Right renal pelvis (tissue), 4 donors: ENCODE results near the gene SMC1A. TPM values are rescaled to one million over a fixed set of nuclear protein-coding genes. Genes with fewer than 3 reads are reported as not detected.
"Not testable (repeated sequence)": the region's sequence is repeated elsewhere in the genome, so short reads cannot be mapped to it uniquely, and the experiment has no call there.

ENCODE experiments used
- DNase-seq, 4 donors: peaks; one replicate each; pipeline ENCODE4 v3.0.0-alpha.2; 2013; ENCODE audit warnings: low read depth in 4 of 4, low spot score in 3 of 4, missing footprints in 1 of 4
- polyA plus RNA-seq, 4 donors: library from polyadenylated mRNA; unstranded; fragments of 120-200 nt; gene quantifications; one replicate each; pipeline ENCODE4 v1.2.1, GENCODE V29; 2013; ENCODE audit not compliant: insufficient read length in 4 of 4

The SMC1A gene
- polyA plus RNA-seq, 4 donors = 99.1 to 117 (median 110) TPM

GRCh38 chrX:53429755-53430154 lies 7.3 kb upstream of the SMC1A start:
- DNase-seq = no peak

GRCh38 chrX:53422861-53423306 lies 430 bp upstream of the SMC1A start, which contains the start of gene RIBC1:
TSS of gene RIBC1 (plus strand) at chrX:53422873. CDS start at chrX:53426277, 3,404 bp downstream.
- no peak for DNase-seq

DNA sequence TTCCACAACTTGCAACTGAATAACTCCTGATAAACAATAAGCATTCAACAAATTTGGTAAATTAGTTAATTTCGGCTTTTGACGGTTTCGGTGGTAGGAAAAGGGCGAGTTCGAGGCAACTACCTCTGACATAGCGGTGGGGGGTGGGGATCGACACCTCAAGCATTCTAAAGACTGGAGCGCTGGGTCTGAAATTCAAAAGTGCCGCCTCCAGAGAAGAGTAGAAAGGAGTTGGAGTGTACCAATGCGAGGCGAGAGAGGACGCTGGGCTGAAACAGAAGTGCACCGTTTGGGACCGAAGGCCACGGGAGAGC lies 725 bp downstream of the SMC1A start:
- DNase-seq = no peak

DNA sequence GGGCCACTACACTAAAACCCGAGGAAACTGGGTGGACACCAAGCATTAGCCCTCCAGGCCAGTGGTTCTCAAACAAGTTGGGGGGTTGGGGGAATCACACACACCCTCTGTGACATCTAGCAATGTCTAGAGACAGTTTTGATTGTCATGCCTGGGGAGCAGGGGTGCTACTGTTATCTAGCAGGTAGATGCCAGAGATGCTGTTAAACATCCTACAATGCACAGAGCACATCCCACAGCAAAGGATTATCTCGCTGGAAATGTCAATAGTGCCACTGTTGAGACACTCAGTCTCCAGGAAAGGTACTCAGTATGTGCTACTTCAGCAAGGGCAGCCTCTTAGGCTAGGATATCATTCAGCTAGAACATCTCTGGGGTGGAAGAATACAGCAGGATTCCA lies 1.3 kb downstream of the SMC1A start:
- no peak for DNase-seq

DNA sequence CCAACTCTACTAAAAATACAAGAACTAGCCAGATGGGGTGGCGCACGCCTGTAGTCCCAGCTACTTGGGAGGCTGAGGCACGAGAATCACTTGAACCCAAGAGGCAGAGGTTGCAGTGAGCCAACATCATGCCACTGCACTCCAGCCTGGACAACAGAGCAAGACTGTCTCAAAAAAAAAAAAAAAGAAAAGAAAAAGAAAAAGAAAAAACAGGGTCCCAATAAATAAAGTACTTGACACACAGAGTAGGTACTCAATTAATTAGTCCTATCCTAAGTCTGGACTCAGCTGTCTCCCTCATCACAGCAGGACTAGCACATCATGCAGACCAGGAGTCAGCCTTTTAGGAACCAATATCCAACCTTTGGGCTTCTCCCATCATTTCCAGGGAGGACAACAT lies 2.1 kb downstream of the SMC1A start:
- DNase-seq = not testable (repeated sequence)

- no peak for DNase-seq
Measured at GRCh38 chrX:53412446-53412845, 10.0 kb downstream of the SMC1A start.

DNA sequence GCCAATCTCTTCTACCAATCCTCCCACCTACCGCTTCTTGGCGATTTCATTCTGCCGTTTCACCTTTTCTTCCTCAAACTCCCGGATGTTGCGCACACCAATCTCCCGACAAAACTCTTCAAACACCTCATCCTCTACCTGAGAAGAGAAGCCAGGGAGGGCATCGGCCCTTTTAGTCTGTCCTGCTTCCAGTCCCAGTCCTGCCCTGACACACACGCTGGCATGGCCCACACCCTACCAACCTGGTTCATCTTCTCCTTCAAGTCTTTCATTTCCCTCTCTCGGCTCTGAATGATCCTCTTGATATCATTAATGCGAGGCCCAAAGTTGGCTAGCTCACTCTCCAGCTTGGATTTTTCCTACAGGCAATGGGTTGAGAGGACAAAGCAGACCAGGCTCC lies 18.9 kb downstream of the SMC1A start:
- no peak for DNase-seq

GRCh38 chrX:53398216-53398615 lies 24.2 kb downstream of the SMC1A start:
- no peak for DNase-seq

- no peak for DNase-seq
Measured at GRCh38 chrX:53395605-53396298, 26.7 kb downstream of the SMC1A start.

DNA sequence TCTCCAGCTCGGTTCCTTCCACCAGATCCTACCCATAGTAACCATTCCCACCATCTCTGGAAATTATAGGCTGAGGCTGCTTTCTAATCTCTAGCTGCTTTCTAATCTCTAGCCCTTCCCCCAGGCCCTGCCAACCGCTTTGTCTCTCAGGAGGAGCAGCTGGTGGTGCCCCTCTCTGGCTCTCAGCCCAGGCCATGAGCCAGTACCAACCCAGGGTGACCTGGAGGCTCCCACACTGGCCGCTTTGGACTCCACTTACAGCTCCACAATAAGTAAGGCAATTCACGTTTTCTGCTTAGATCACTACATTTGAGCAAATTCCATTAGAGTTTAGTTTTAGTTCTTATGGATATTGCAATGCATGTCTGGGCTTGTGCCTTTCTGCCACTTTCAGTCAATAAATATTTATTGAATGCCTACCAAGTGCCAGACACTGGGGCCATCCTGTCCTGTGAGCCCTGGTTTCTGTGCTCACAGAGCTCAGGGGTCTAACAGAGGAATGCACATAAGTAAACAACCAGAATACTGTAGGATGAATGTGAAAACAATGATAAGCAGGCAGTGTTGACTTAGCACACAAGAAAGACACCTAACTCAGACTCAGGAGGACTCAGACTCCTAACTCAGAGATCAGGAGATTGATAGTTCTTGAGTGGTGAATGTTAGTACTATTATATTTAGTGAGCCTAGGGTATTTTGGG lies 38.9 kb downstream of the SMC1A start:
- DNase-seq = no peak

DNA sequence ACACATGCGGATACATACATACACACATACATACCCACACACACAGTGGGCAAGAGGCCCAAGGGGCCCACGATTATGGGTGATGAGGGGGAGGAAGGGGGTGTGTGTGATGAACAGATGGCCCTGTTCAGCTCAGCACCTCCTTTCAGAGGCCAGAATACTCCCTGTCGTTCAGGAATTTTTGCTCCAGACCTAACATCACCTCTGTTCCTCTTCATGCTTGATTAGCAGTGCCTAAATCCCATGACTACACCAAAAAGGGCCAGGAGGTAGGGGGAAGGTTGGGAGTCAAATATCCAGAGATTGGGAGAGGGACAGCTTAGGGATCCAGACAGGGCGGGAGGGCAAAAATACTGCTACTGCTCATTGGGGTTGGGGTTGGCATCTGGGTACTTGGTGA lies 42.7 kb downstream of the SMC1A start:
- DNase-seq = no peak

GRCh38 chrX:53379008-53379710 lies 43.3 kb downstream of the SMC1A start:
- DNase-seq = no peak

- DNase-seq = no peak
Measured at GRCh38 chrX:53377464-53377863, 45.0 kb downstream of the SMC1A start.

DNA sequence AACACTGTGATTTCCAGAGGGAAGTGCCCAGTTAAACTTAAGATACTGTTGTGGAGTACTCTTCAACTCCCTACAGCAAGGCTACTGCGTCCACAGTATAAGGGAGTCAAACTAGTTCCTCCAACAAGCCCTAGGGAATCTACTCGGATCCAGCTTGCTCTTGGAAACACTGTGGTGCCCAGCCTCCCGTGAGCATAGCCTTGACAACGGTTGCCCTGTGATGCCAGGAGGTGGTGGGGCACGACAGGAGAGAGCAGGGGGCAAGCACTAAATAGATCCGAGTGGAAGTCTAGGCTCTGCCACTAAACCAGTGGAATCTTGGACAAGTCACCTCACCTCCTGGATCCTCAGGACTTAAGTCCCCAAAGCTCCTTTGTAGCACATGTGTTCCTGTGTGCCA lies 45.6 kb downstream of the SMC1A start:
- DNase-seq = no peak

- no peak for DNase-seq
Measured at GRCh38 chrX:53374923-53375322, 47.5 kb downstream of the SMC1A start.

- DNase-seq = no peak
Measured at GRCh38 chrX:53374222-53374820, 48.1 kb downstream of the SMC1A start.

DNA sequence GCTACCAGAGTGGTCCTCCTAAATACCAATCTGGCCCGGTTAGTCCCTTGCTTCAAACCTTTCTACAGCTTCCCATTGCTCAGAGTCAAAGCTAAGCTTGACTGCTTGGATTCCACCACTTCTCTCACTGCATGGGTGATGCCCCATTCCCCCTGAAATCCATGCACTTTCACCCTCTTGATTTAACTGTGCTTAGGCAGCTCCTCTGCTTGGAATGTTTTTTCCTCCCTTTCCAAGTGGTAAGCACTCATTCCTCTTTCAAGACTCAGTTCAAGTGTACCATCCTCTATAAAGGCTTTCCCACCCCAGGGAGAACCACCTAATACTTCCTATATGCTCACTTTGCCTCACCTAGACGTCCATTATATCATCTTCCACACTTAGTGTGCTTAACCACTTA lies 49.1 kb downstream of the SMC1A start:
- no peak for DNase-seq

DNA sequence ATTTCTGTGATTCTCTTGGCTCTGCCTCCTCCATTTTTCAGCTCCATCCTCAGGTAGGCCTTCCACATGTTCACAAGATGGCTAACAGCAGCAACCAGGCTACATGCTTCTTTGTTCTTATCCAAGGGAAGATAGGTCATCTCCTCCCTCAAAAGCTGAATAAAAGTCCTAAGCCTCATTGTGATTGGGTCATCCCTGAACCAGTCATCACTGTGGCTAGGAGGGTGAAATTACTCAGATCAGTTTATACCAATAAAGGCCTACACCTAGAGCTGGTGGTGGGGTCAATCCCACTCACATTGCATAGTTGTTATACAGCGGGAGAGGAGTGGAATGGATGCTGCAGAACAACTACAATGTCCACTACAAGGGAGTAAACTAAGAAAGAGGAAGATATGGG lies 56.0 kb downstream of the SMC1A start:
- not testable (repeated sequence) for DNase-seq

GRCh38 chrX:53362449-53362848 lies 60.0 kb downstream of the SMC1A start:
- no peak for DNase-seq

- peak in 3 of 4 donors; percentile 2 to 8 (median 5) for DNase-seq
Measured at GRCh38 chrX:53357799-53358530, 64.5 kb downstream of the SMC1A start.

DNA sequence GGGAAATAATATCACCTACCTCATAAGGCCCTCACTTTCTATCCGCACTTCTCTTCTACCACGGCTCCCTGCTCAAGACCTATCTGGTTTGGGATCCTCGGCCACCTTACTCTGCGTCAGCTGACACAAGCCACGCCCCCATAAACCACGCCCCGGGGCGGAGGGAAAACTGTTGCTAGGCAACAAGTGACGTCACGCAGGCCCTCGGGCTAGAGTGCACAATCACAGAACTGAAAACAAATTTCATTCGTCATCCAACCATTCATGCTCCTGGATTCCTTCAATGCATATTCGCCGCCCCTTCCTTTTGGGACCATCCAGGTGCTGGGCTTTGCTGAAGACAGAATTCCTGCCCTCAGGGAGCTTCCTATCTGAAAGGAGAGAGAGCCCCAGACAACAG lies 66.3 kb downstream of the SMC1A start:
- no peak for DNase-seq
